IPS DF 4.7 (cell line): Measurements from ENCODE around the gene ZNF521.

Experiments used
- DNase-seq: peaks from one replicate; pipeline ENCODE4 v3.0.0-alpha.2; 2013; ENCODE audit warnings: low spot score; ENCODE audit errors: extremely low read depth

The ZNF521 gene

GRCh38 chr18:25251068-25251467 lies 100.9 kb downstream of the ZNF521 start:
- no peak for DNase-seq

- DNase-seq: no peak
These were observed 101.5 kb downstream of the ZNF521 start for GRCh38 chr18:25250474-25250851.

GRCh38 chr18:25248755-25249154 lies 103.2 kb downstream of the ZNF521 start:
- DNase-seq: no peak

- no peak for DNase-seq
These were observed 104.2 kb downstream of the ZNF521 start for GRCh38 chr18:25247725-25248124.

GRCh38 chr18:25244924-25245698 lies 106.9 kb downstream of the ZNF521 start:
- no peak for DNase-seq

- DNase-seq: no peak
These were observed 107.8 kb downstream of the ZNF521 start for GRCh38 chr18:25244170-25244569.

GRCh38 chr18:25243754-25244153 lies 108.2 kb downstream of the ZNF521 start:
- no peak for DNase-seq

- DNase-seq: no peak
These were observed 108.7 kb downstream of the ZNF521 start for GRCh38 chr18:25243257-25243656.

- DNase-seq: no peak
These were observed 111.6 kb downstream of the ZNF521 start for GRCh38 chr18:25240420-25240770.

GRCh38 chr18:25239581-25240419 lies 112.2 kb downstream of the ZNF521 start:
- no peak for DNase-seq

GRCh38 chr18:25239151-25239550 lies 112.8 kb downstream of the ZNF521 start:
- no peak for DNase-seq

- DNase-seq: no peak
These were observed 114.2 kb downstream of the ZNF521 start for GRCh38 chr18:25237571-25238267.

- no peak for DNase-seq
These were observed 115.2 kb downstream of the ZNF521 start for GRCh38 chr18:25236736-25237135.

- no peak for DNase-seq
These were observed 116.4 kb downstream of the ZNF521 start for GRCh38 chr18:25235401-25236042.

GRCh38 chr18:25234740-25235345 lies 117.1 kb downstream of the ZNF521 start:
- no peak for DNase-seq

- DNase-seq: no peak
These were observed 117.7 kb downstream of the ZNF521 start for GRCh38 chr18:25234322-25234639.

GRCh38 chr18:25233528-25234321 lies 118.2 kb downstream of the ZNF521 start:
- DNase-seq: no peak

GRCh38 chr18:25231327-25231691 lies 120.7 kb downstream of the ZNF521 start:
- no peak for DNase-seq

GRCh38 chr18:25230658-25231326 lies 121.2 kb downstream of the ZNF521 start:
- DNase-seq: no peak

GRCh38 chr18:25229920-25230319 lies 122.0 kb downstream of the ZNF521 start:
- DNase-seq: no peak
